Measurements from ENCODE around the gene CPNE2. TPM values are rescaled to one million over a fixed set of nuclear protein-coding genes. Genes with fewer than 3 reads are reported as not detected.
"Not testable (repeated sequence)": the region's sequence is repeated elsewhere in the genome, so short reads cannot be mapped to it uniquely, and the experiment has no call there.

The CPNE2 gene
- total RNA-seq, 1 experiment from 2014 or later, result 36.7 TPM

DNA sequence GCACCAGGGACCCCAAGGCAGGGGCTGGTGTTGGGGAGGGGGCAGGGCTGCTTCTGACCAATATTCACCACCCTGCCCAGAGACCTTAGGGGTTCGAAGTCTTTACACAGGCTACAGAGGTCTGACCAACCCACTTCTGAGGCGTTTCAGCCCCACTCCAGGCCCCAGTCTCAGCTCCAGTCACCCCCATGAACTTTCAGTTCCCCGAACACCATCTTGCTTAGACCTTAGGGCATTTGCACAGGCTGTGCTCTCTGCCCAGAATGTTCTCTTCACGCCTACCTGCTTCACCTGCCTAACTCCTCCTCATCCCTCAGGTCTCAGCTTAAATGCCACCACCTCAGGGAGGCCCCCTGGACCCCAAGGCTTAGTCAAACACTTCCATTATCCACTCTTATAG is 25.8 kb upstream of the CPNE2 start:
- in situ Hi-C loops (cut with HindIII; ENCODE audit: low sequenced_read_pairs), result loop anchor here (25.0 kb wide), 1 partner anchor 104 kb away; the partner anchor contains the start of gene CETP
- no peak for DNase-seq (ENCODE audit: low spot score)

DNA sequence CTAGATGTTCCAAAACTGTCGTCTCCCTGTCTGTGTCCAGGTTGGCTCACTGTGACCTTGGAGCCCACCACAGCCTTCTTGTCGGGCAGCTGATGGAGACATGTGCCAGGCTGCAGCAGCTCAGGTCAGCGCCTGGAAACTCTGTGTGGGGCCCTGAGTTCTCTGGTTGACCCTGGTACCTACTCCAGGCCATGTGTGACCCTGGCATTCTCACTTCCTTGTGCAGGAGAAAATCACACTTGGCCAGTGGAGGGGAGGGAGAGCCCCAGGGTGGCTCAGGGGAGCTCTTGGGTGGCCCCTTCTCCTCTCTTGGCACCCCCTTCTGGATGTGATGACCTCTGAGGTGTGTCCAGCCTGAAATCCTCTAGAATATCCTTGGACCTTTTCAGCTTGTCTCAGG is 25.0 kb upstream of the CPNE2 start:
- no peak for DNase-seq (ENCODE audit: low spot score)
- in situ Hi-C loops (cut with HindIII; ENCODE audit: low sequenced_read_pairs), result loop anchor here (25.0 kb wide), 1 partner anchor 105 kb away; the partner anchor contains the start of gene CETP

GRCh38 chr16:57069053-57069452 is 23.3 kb upstream of the CPNE2 start:
- in situ Hi-C loops (cut with HindIII; ENCODE audit: low sequenced_read_pairs), result loop anchor here (25.0 kb wide), 1 partner anchor 107 kb away; the partner anchor contains the start of gene CETP
- no peak for DNase-seq (ENCODE audit: low spot score)

GRCh38 chr16:57069635-57070370 is 22.6 kb upstream of the CPNE2 start:
- in situ Hi-C loops (cut with HindIII; ENCODE audit: low sequenced_read_pairs), result loop anchor here (25.0 kb wide), 1 partner anchor 108 kb away; the partner anchor contains the start of gene CETP

DNA sequence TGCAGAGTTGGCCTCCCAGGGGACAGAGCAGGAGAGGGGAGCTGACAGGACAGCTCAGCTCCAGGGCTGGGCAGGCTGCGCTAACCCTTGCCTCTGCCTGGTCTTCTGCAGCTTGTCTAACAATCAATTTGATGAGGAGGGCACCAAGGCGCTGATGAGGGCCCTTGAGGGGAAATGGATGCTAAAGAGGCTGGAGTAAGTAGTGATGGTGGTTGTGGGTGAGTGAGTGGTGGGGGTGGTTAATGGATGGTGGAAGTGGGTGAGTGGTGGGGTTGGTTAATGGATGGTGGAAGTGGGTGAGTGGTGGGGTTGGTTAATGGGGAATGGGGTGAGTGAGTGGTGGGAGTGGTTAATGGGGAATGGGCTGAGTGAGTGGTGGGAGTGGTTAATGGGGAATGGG is 22.0 kb upstream of the CPNE2 start:
- in situ Hi-C loops (cut with HindIII; ENCODE audit: low sequenced_read_pairs), result loop anchor here (25.0 kb wide), 1 partner anchor 108 kb away; the partner anchor contains the start of gene CETP
- no peak for DNase-seq (ENCODE audit: low spot score)

More at GRCh38 chr16:57069635-57070370, 22.6 kb upstream of the CPNE2 start:
- no peak for DNase-seq (ENCODE audit: low spot score)

DNA sequence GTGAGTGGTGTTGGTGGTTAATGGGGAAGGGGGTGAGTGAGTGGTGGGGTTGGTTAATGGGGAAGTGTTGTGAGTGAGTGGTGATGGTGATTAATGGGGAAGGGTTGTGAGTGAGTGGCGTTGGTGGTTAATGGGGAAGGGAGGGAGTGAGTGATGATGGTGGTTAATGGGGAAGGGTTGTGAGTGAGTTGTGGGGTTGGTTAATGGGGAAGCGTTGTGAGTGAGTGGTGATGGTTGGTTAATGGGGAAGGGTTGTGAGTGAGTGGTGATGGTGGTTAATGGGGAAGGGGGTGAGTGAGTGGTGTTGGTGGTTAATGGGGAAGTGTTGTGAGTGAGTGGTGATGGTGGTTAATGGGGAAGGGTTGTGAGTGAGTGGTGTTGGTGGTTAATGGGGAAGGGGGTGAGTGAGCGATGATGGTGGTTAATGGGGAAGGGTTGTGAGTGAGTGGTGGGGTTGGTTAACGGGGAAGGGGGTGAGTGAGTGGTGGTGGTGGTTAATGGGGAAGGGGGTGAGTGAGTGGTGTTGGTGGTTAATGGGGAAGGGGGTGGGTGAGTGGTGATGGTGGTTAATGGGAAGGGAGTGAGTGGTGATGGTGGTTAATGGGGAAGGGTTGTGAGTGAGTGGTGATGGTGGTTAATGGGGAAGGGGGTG is 21.2 kb upstream of the CPNE2 start:
- DNase-seq (ENCODE audit: low spot score), result not testable (repeated sequence)
- in situ Hi-C loops (cut with HindIII; ENCODE audit: low sequenced_read_pairs), result loop anchor here (25.0 kb wide), 1 partner anchor 109 kb away; the partner anchor contains the start of gene CETP

DNA sequence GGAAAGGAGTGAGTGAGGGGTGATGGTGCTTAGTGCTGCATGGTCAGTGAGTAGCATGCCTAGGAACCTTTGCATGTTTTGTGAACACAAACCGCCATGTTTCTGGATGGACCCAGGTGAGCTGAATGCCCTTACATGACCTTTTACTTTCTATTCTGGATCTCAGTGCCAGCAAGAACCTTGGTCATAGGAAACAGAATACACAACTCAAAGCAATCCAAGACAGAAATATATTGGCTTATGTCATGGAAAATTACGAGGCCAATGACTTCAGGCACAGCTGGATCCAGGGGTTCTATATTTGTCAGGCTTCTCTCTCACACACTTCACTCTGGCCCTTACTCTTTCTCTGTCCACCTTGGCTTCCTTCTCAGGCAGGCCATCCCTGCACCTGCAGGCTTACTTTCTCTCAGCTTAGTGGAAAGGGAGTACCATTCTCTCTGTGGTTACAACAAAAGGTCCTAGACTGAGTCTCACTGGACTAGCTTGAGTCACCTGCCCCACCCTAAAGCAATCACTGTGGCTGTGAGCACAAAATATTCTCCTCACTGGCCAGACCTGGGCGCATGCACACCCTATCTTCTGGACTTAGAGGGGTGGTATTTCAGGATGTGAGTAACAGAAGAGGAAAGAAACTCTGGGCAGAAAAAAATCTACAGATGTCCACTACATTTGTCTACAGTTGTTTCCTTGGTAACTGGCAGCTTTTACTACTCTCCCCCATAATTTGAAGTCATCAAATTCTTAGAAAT is 20.4 kb upstream of the CPNE2 start:
- DNase-seq (ENCODE audit: low spot score), result no peak
- in situ Hi-C loops (cut with HindIII; ENCODE audit: low sequenced_read_pairs), result loop anchor here (25.0 kb wide), 1 partner anchor 110 kb away; the partner anchor contains the start of gene CETP

- in situ Hi-C loops (cut with HindIII; ENCODE audit: low sequenced_read_pairs), result loop anchor here (25.0 kb wide), 1 partner anchor 110 kb away; the partner anchor contains the start of gene CETP
- no peak for DNase-seq (ENCODE audit: low spot score)
Measured at GRCh38 chr16:57072616-57073275, 19.6 kb upstream of the CPNE2 start.

DNA sequence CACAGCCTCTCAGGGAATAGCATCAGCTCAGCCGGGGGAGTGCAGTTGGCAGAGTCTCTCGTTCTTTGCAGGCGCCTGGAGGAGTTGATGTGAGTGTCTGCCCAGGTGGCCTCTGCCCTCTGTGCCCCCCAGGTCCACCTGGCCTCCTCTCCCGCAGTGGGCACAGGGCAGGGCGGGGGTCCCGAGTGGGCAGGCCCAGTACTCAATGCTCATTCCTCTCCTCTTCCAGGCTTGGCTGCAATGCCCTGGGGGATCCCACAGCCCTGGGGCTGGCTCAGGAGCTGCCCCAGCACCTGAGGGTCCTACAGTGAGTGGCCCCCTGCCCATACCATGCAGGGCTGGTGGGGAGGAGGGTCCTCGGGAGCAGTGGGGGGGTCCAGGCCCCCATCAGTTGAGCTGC is 14.7 kb upstream of the CPNE2 start:
- in situ Hi-C loops (cut with HindIII; ENCODE audit: low sequenced_read_pairs), result no loop called here
- no peak for DNase-seq (ENCODE audit: low spot score)

GRCh38 chr16:57081744-57082143 is 10.6 kb upstream of the CPNE2 start:
- DNase-seq (ENCODE audit: low spot score), result no peak
- in situ Hi-C loops (cut with HindIII; ENCODE audit: low sequenced_read_pairs), result no loop called here

- DNase-seq (ENCODE audit: low spot score), result no peak
- in situ Hi-C loops (cut with HindIII; ENCODE audit: low sequenced_read_pairs), result no loop called here
Measured at GRCh38 chr16:57082664-57083063, 9.7 kb upstream of the CPNE2 start.

- in situ Hi-C loops (cut with HindIII; ENCODE audit: low sequenced_read_pairs), result no loop called here
- DNase-seq (ENCODE audit: low spot score), result no peak
Measured at GRCh38 chr16:57083485-57084126, 8.8 kb upstream of the CPNE2 start.

DNA sequence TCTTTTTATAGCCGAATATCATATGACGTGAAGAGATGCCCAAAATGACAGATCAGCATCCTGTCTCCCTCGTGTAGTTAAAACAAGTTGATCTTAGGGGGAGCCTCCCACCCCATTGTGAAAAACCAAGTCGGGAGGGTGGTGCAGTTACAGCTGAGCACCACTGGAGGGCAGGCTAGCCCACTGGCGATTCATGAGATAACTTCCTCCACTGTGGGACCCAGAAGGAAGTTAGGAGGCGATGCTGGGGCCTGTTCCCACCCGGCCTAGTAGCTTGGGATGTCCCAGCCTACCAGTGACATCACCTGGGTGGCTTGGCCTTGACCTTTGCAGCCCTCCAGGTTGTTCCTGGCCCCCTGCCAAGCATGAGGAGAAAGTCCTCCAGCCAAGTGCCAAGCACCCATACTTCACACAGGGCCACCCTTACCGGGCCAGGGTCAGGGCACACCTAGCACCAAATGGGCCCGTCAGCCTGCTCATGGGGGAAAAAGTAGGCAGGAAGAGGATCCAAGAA is 8.1 kb upstream of the CPNE2 start:
- in situ Hi-C loops (cut with HindIII; ENCODE audit: low sequenced_read_pairs), result no loop called here
- DNase-seq (ENCODE audit: low spot score), result peak; percentile 55

- in situ Hi-C loops (cut with HindIII; ENCODE audit: low sequenced_read_pairs), result no loop called here
Measured at GRCh38 chr16:57084996-57085395, 7.4 kb upstream of the CPNE2 start.

DNA sequence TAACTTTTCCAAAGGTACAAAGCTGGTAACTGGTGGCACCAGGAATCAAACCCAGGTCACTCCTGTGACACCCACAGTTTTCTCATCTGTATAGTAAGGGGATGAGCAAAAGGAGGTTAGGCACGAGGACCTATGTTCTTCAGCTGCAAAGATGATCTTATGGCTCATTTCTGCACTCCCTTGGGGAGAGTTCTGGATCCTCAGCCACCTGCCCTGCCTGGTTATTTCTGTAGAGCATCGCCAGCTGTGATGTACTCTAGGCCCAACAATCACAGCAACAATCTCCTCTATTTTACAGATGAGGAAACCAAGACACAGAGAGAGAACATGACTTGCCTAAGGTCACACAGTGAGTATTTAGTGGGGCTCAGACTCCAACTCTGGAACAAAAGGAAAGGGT is 5.4 kb upstream of the CPNE2 start:
- DNase-seq (ENCODE audit: low spot score), result no peak
- in situ Hi-C loops (cut with HindIII; ENCODE audit: low sequenced_read_pairs), result no loop called here

More at GRCh38 chr16:57084996-57085395, 7.4 kb upstream of the CPNE2 start:
- no peak for DNase-seq (ENCODE audit: low spot score)

GRCh38 chr16:57089406-57089805 is 3.0 kb upstream of the CPNE2 start:
- no peak for DNase-seq (ENCODE audit: low spot score)
- in situ Hi-C loops (cut with HindIII; ENCODE audit: low sequenced_read_pairs), result no loop called here

DNA sequence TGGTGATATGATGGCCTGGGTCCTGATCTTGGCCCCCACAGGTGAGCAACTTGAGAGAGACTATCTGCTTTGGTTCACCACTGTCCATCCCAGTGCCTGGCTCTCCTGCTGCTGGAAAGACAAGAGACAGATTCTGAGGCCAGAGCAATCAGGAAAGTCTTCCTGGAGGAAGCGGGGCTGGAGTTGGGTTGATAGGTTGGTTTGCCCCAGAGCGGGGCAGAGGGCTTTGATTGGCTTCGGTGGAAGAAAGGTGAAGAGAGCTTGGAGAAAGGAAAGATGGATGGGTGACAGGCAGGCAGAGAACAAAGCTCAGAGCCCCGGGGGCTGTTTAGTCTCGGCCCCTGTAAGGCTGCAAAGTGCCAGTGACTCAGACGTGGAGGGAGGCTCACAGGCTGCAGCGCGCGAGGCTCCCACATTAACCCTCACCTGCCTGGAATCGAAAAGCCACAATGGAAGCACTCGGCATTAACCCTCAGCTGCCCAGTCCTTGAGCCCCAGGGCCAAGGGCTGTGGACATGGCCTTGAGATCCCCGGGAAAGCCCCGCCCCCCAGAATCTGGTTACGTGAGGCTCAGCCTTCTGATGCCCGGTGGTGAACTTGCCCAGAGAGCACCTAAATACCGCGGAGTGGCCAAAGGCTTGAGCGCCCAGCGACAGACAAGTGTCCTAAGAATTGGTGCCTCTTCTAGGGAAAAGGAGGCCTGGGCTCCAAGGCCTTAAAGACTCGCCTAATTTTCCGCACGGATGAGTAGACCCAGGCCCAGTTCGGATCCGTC is 996 bp upstream of the CPNE2 start:
- in situ Hi-C loops (cut with HindIII; ENCODE audit: low sequenced_read_pairs), result no loop called here
- no peak for DNase-seq (ENCODE audit: low spot score)

Measured in G401 (cell line).